Stimulated activated naive B cell treated with anti-CD40 and anti-IgM and Interleukin-4, amounts not matched to agents 10 μg/mL and 1 μg/mL and 100 μg/mL, for 72 hours (primary cell): Measurements from ENCODE around the gene CHST1.
A peak's percentile ranks its signal among the peaks of the same experiment; 100 is the strongest.

Experiments
- ATAC-seq, 2 donors: fragments of 150-1000 bp; cut with Tn5 transposase; replicated peaks; 2 replicates each; pipeline ENCODE4 v1.10.0; 2021; ENCODE audit warnings: moderate library complexity in 1 of 2
- DNase-seq: peaks from one replicate; pipeline ENCODE4 v3.0.0; 2021
- H3K27ac Mint-ChIP-seq: one replicate; pipeline ENCODE4 v1.8.0; 2022; ENCODE audit warnings: mild to moderate bottlenecking, mixed read lengths
- H3K27me3 Mint-ChIP-seq, 2 donors: one replicate each; pipeline ENCODE4 v1.8.0; 2022; ENCODE audit warnings: mixed read lengths in 2 of 2
- H3K36me3 Mint-ChIP-seq, 2 donors: one replicate each; pipeline ENCODE4 v1.8.0; 2022; ENCODE audit warnings: mixed read lengths in 2 of 2, mild to moderate bottlenecking in 1 of 2
- H3K4me1 Mint-ChIP-seq, 2 donors: one replicate each; pipeline ENCODE4 v1.8.0; 2022; ENCODE audit warnings: mixed read lengths in 2 of 2, mild to moderate bottlenecking in 1 of 2
- H3K4me3 Mint-ChIP-seq, 2 donors: one replicate each; pipeline ENCODE4 v1.8.0; 2022; ENCODE audit warnings: mild to moderate bottlenecking in 2 of 2, mixed read lengths in 2 of 2, moderate library complexity in 1 of 2
- H3K9me3 Mint-ChIP-seq, 2 donors: one replicate each; pipeline ENCODE4 v1.8.0; 2022; ENCODE audit warnings: mixed read lengths in 2 of 2, mild to moderate bottlenecking in 1 of 2

The CHST1 gene

DNA sequence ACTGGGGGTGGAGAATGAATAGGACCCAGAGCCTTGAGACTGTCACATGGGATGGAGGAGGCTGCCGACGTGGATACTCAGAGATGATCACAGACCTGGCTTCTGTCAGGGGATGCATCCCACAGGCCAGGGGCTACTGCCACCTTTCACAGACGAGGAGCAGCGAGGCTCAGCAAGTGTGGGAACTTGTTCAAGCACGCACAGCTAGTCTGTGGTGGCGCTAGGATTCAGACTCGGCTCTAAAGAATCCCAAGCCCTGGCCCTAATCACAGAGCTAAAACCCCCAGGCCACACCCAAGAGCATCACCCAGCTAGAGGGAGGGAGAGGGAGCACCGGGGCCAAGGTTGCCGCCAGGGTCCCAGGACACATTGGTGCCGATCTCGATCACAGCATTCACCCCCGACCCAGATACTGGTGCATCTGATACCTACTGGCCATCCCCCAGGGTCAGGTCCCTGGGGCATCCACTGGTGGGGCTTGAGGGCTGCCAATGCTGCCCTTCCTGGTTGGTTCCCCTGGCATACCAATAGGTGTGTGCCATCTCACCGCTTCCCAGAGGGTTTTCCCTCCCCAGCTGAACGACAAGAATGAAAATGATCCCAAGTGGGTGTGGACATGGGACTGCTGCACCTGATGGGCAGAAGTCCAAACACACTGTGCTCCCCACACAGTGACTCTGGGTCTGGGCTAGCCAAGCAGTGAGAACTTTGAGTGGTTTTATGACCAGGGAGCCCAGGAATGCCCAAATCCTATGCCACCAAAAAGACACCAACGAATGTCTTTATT lies 6.2 kb downstream of the CHST1 start:
- Mint-ChIP-seq H3K9me3 (no peaks in the 10 kb centered on the region), H3K36me3 (no peaks in the 10 kb centered on the region), H3K4me3 (no peak overlapping the region), H3K27me3 (peaks cover 65 to 90% of the 10 kb centered on the region in 2 donors), H3K27ac (no peak overlapping the region), H3K4me1 (peaks cover 7 to 11% of the 10 kb centered on the region in 2 donors)
- ATAC-seq (no peak), DNase-seq (no peak)

DNA sequence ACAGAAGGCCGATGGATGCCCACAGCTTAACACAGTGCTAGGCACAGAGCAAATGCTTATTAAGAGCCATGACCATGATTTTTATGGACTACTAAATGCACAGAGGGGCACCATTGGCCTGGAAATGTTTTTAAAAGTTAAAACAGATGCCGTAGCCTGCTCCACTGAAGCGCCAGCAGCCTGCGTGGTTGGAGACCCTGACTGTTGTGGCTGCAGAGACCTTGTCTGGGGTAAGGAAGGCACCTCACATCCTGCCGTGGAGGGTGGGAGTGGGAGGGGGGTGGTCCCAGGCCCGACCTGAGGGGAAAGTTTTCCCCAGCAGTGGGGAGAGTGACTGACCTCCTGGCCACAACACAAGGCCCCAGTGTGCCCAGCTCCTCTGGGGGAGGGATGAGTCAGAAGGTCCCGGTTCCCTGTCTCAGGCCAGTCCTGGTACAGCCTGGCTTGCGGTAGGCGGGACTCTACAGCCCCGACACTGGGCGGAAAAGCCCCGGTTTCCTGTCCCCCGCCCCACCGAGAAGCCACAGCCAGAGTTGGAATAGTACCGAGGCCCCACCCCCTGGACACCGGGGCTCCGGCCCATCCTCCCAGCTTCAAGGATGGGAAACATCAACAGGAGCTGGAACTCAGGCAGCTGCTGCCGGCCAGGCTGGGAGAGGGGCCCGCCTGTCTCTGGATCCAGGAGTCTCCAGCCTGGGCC lies 7.0 kb downstream of the CHST1 start:
- H3K27me3 Mint-ChIP-seq: peaks cover 59 to 83% of the 10 kb centered on the region in 2 donors
- H3K36me3 Mint-ChIP-seq: no peaks in the 10 kb centered on the region
- H3K9me3 Mint-ChIP-seq: no peaks in the 10 kb centered on the region
- ATAC-seq: peak; percentile 73 to 80
- H3K4me3 Mint-ChIP-seq: no peak overlapping the region
- peaks cover 6 to 7% of the 10 kb centered on the region in 2 donors for H3K4me1 Mint-ChIP-seq
- H3K27ac Mint-ChIP-seq: no peak overlapping the region
- DNase-seq: no peak

DNA sequence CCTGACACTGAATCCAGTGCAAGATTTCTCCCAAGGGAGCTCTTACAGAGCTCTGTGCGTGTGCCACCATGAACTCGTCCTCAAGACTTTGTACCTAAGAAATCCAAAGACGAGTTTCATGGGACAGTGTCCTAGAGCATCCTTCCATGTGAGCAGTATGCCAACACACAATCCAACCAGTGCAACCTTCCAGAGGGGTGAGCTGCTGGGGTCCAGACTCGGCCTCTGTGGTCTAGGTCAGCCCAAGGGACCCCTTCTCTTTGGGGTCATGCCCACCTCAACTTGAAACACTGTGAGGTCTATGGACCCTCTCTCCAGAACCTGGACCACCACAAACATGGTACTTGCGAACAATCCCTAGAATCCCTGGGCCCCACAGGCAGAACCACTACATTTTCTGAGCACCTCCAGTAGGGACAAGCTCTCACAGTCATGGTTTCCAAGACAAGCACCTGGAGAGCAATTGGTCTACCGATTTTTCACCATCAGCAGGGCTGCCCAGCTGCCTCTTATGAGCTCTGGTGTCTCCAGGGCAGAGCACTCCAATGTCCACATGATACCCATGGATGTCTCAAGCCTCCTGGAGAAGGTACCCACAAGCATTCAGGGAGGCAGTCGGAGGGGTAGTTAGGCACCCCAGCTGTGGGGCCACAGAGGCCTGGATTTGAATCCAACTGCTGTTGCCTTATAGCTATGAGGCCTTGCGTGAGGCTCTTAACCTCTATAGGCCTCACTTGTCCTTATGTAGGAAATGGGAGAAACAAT lies 7.7 kb downstream of the CHST1 start:
- no peak for DNase-seq
- peaks cover 56 to 83% of the 10 kb centered on the region in 2 donors for H3K27me3 Mint-ChIP-seq

DNA sequence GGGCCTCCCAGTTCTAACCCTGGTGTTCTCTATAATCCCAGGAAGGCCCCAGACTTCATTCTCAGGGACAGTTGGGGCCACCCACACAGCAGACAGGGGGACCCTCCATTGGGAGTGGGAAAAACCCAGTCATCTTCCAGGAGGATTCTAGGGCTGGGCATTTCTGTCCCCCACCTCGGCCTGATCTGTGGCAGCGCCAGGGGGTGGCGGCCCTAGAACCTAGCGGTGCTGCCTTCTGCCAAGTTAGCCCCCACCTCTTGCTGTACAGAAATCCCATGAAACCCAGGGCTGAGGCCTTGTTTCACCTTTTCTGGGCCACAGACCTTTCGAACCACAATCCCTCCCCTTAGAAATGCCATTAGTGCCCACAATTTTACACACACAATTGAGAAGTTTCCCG lies 9.6 kb downstream of the CHST1 start:
- DNase-seq: no peak
- no peak for ATAC-seq
- no peak overlapping the region for H3K27ac Mint-ChIP-seq
- peaks cover 56 to 83% of the 10 kb centered on the region in 2 donors for H3K27me3 Mint-ChIP-seq
- no peaks in the 10 kb centered on the region for H3K9me3 Mint-ChIP-seq
- no peak overlapping the region for H3K4me3 Mint-ChIP-seq
- H3K4me1 Mint-ChIP-seq: peaks cover 4 to 7% of the 10 kb centered on the region in 2 donors
- no peaks in the 10 kb centered on the region for H3K36me3 Mint-ChIP-seq

More for the DNA sequence above, 7.7 kb downstream of the CHST1 start:
- ATAC-seq: no peak
- no peak overlapping the region for H3K4me3 Mint-ChIP-seq
- H3K4me1 Mint-ChIP-seq: peaks cover 4 to 7% of the 10 kb centered on the region in 2 donors
- no peaks in the 10 kb centered on the region for H3K9me3 Mint-ChIP-seq
- no peaks in the 10 kb centered on the region for H3K36me3 Mint-ChIP-seq
- H3K27ac Mint-ChIP-seq: no peak overlapping the region

DNA sequence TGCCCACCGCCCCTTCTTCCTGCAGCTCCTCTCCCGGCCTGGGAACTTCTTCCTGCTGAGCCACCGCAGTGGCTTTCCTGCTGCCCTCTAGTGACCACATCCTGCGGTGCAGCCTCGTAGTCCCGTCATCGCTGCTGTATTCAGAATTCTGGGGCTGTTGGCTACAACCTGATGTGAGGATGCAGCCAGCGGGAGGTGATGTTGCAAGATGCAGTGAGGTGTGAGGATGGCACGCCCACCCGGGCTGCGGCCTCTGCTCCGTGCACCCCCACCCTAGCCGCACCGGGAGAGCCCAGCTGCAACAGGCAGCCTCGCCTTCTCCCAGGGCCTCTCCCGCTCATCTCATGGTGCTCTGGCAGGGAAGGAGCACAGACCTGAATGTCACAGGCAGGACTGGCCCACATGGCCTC lies 10.1 kb downstream of the CHST1 start:
- H3K27me3 Mint-ChIP-seq: peaks cover 55 to 83% of the 10 kb centered on the region in 2 donors
- ATAC-seq (peak; percentile 55 to 60), DNase-seq (peak; percentile 36)

DNA sequence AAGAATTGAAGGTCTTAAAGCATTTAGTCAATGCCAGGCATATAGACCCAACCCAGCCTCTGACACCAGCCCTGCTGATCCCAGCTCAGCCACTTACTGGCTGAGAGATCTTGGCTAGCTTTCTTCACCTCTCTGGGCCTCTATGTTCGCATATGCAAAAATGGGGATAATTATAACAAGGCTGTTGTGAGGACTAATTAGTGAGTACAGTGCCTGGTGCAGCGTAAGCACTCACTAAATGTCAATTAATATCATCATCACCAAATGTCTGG lies 10.5 kb downstream of the CHST1 start:
- no peak overlapping the region for H3K4me3 Mint-ChIP-seq
- DNase-seq: no peak
- peaks cover 4 to 7% of the 10 kb centered on the region in 2 donors for H3K4me1 Mint-ChIP-seq
- H3K9me3 Mint-ChIP-seq: no peaks in the 10 kb centered on the region
- ATAC-seq: peak; percentile 20 to 34
- H3K27me3 Mint-ChIP-seq: peaks cover 53 to 82% of the 10 kb centered on the region in 2 donors
- no peaks in the 10 kb centered on the region for H3K36me3 Mint-ChIP-seq
- no peak overlapping the region for H3K27ac Mint-ChIP-seq

More for the DNA sequence above, 10.1 kb downstream of the CHST1 start:
- H3K27ac Mint-ChIP-seq: no peak overlapping the region
- H3K9me3 Mint-ChIP-seq: no peaks in the 10 kb centered on the region
- no peak overlapping the region for H3K4me3 Mint-ChIP-seq
- peaks cover 4 to 7% of the 10 kb centered on the region in 2 donors for H3K4me1 Mint-ChIP-seq
- no peaks in the 10 kb centered on the region for H3K36me3 Mint-ChIP-seq

DNA sequence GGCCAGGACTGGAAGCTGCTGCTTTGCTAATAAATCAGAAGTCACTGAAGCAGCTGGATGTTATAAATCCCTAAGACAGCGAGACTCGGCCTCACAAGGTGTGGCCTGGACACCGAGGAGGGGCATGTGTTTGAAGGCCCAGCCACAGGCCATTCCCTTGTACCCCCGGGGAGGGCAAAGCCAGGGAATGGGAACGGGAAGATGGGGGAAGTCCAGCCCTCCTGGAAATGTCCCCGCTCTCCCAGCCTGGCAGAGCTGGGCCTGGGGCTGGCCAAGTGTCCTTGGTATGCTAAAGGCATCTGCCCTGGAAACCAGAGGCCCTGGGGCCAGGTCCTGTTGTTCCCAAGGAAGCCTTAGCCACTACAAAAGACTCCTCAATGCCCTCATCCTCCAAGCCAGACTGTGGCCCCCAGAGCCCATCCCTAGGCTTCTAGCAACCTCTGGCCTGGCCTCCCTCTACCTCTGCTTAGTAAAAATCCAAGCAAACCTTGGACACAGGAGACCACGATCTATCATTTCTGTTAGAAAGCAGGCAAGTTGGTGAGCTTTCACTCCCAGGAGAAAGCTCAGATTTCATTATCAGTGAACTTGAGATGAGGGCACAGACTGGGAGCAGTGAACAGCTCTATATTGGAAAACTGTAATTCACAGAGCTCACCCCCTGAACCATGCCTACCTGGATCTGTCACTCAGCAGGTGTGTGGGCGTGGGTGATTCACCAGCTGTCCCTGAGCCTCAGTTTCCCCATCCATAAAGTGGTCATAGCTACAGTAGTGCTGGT lies 11.0 kb downstream of the CHST1 start:
- ATAC-seq (no peak), DNase-seq (no peak)
- H3K9me3 Mint-ChIP-seq: no peaks in the 10 kb centered on the region
- no peak overlapping the region for H3K4me3 Mint-ChIP-seq
- peaks cover 4 to 7% of the 10 kb centered on the region in 2 donors for H3K4me1 Mint-ChIP-seq
- no peaks in the 10 kb centered on the region for H3K36me3 Mint-ChIP-seq
- H3K27me3 Mint-ChIP-seq: peaks cover 47 to 77% of the 10 kb centered on the region in 2 donors
- H3K27ac Mint-ChIP-seq: no peak overlapping the region

DNA sequence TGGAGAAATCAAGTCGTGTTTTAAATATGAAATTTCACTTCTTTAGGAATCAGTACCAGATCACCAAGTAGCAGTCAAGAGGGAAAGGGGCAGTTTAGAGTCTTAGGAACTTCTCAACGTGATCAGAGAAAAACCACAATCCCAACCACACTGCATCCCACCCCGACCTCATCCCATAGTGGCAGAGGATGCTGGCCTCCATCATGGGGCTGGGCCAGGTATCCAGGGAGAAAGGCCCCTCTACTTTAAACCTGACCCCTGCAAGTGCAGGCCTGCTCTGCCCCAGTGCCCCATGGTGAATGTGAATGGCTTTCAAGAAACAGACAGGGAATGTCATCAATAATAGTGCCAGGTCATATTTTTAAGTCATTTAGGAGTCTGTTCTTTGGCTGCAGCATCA lies 12.1 kb downstream of the CHST1 start:
- no peak overlapping the region for H3K27ac Mint-ChIP-seq
- peaks cover 46 to 67% of the 10 kb centered on the region in 2 donors for H3K27me3 Mint-ChIP-seq
- no peak for ATAC-seq
- no peaks in the 10 kb centered on the region for H3K36me3 Mint-ChIP-seq
- peaks cover 4 to 7% of the 10 kb centered on the region in 2 donors for H3K4me1 Mint-ChIP-seq
- no peaks in the 10 kb centered on the region for H3K9me3 Mint-ChIP-seq
- DNase-seq: no peak
- no peak overlapping the region for H3K4me3 Mint-ChIP-seq

DNA sequence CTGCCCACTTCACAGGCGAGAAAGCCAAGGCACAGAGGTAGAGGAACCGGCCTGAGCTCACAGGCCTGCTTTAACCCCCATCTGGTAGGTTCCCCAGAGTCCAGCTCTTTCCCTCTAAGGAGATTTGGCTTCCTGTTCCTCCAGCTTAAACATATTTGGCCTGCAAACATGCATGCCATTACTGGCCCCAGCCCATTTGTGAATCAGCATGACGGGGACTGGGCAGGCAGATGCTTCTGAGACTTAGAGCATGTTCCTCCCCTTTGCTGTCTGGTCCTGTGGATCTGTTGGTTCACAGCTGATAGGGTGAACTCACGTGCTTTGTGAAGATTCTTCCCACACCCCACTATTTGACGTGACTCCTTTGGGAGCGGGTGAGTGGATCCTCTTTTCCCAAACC lies 12.6 kb downstream of the CHST1 start:
- Mint-ChIP-seq H3K36me3 (no peaks in the 10 kb centered on the region), H3K27me3 (peaks cover 43 to 64% of the 10 kb centered on the region in 2 donors), H3K4me1 (peaks cover 4 to 7% of the 10 kb centered on the region in 2 donors), H3K9me3 (no peaks in the 10 kb centered on the region), H3K4me3 (no peak overlapping the region), H3K27ac (no peak overlapping the region)
- no peak for ATAC-seq
- no peak for DNase-seq

DNA sequence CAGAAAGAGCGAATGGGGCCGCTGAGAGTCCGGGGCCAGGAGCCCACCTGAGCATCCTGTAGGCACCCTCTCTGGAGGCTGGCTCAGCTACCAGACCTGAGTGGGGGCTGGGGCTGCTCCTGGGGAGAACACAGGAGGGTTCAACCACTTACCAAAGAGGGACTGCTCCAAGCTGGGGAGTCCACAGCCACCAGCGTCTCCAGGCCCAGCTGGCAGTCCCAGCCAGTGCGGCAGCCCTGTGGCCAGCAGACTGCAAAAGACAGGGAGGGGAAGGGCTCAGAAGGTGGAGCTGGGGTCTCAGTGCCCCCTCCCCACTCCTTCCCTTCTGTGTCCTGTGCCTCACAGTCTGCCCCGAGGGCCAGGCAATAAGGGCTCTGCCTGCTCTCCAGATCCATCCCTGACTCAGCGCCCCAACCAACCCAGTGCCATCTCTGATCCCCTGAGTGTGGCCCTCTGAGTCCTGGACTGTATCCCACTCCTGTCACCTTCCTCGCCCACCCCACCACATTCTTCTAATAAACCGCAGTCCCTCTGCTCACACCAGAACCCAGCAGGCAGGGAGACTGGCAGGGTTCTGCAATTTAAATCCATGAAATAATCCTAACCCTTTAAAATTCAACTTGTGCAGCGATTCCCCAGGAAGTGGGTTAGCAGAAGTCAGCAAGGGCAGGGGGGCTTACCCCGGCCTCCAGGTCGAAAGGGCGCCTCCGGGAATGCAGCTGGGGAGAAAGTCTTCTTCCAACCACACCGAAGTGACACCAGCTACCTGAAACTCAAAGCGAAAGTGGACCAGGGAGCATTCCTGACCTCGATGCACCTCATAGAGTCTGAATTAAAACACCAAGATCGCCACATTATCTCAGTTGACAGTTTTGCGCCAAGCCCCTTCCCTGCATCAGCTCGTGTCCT lies 13.3 kb downstream of the CHST1 start:
- Mint-ChIP-seq H3K4me1 (peaks cover 4 to 7% of the 10 kb centered on the region in 2 donors), H3K4me3 (no peak overlapping the region), H3K36me3 (no peaks in the 10 kb centered on the region), H3K9me3 (no peaks in the 10 kb centered on the region), H3K27me3 (peaks cover 40 to 60% of the 10 kb centered on the region in 2 donors), H3K27ac (no peak overlapping the region)
- DNase-seq (no peak), ATAC-seq (no peak)

DNA sequence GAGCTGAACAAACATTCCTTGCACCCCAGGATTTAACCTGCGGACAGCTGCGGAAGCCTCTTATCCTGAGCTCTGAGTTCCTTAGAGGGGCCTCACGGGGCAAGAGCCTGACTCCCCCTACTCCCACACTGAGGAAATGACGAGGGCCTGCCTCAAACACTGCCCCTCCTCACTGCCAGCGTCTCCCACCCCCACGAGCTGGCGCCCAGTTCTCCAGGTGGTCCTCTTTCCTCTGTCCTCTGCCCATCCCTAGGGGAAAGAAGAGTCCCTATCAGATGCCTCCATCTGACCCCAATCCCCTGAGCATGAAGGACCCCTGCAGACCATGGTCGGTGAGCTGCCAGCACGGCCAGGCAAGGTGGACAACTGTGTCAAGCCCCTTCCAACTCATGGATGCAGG lies 14.3 kb downstream of the CHST1 start:
- H3K36me3 Mint-ChIP-seq: no peaks in the 10 kb centered on the region
- peaks cover 7 to 8% of the 10 kb centered on the region in 2 donors for H3K4me1 Mint-ChIP-seq
- peaks cover 32 to 58% of the 10 kb centered on the region in 2 donors for H3K27me3 Mint-ChIP-seq
- DNase-seq (no peak), ATAC-seq (no peak)
- no peak overlapping the region for H3K4me3 Mint-ChIP-seq
- H3K9me3 Mint-ChIP-seq: no peaks in the 10 kb centered on the region
- H3K27ac Mint-ChIP-seq: no peak overlapping the region

DNA sequence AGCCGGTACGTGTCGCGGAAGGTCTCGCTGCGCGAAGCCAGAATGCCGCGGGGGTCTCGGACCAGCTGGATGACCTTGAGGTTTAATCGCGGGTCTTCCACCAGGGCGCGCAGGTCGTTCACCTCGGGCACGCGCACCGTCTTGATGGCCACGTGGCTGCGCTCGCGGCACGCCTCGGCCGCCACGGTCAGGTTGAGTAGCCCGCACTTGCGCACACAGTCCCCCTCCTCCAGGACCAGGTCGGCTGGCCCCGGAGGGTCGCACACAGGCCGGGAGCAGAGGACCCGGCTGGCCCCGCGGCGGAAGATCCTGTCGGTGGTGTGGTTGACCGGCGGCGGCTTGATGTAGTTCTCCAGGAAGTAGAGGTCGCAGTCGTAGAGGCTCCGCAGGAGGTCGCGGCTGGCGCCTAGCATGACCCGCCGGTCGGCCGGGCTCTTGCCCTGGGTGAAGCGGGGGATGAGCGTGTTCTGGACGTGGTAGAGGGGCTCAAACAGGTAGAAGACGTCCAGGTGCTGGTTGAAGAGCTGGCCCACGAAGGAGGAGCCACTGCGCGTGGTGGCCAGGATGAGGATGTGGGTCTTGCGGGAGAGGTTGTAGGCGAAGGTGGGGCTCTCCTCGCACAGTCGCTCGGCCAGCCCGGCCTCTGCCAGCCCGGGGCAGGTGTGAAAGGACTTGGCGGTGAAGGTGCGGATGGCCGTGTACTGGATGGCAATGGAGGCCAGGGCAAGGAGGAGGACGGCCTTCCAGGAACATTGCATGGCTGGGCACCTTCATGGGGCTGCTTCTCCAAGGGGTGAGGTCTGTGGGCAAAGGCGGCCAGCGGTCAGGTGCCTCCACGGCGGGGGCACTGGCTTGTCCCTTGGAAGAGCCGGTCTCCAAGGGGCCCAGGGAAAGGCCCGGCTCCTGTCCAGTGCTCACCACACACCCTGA lies 15.0 kb downstream of the CHST1 start:
- H3K9me3 Mint-ChIP-seq: peaks cover 0 to 2% of the 10 kb centered on the region in 2 donors

More for the DNA sequence above, 15.0 kb downstream of the CHST1 start:
- no peak overlapping the region for H3K27ac Mint-ChIP-seq
- no peaks in the 10 kb centered on the region for H3K36me3 Mint-ChIP-seq
- peaks cover 5 to 7% of the 10 kb centered on the region in 2 donors for H3K4me1 Mint-ChIP-seq
- DNase-seq (no peak), ATAC-seq (no peak)
- peaks cover 28 to 57% of the 10 kb centered on the region in 2 donors for H3K27me3 Mint-ChIP-seq
- no peak overlapping the region for H3K4me3 Mint-ChIP-seq
